OCI-LY7 (cell line): ENCODE results near the gene FASTK. TPM values are rescaled to one million over a fixed set of nuclear protein-coding genes. Genes with fewer than 3 reads are reported as not detected.
A peak's percentile ranks its signal among the peaks of the same experiment; 100 is the strongest.

ENCODE experiments used
- BruUV-seq: library from RNA; stranded (reverse); fragments of 400-500 nt; replicated peaks from 2 replicates; lab custom pipeline; 2021; lab: Mats Ljungman, UMichigan
- CTCF ChIA-PET: fragments of 300-600 bp; sonication (Branson Sonifier 250); formaldehyde crosslinking; loops from one replicate; lab custom pipeline; 2022; ENCODE audit warnings: antibody characterized with exemption; ENCODE audit not compliant: unreplicated experiment; lab: Charles Lee
- POLR2A ChIA-PET: fragments of 300-600 bp; sonication (Branson Sonifier 250); formaldehyde crosslinking; loops from one replicate; lab custom pipeline; 2022; ENCODE audit warnings: antibody characterized with exemption; lab: Charles Lee
- DNase-seq: peaks from one replicate; pipeline ENCODE4 v3.0.0-alpha.2; 2015; ENCODE audit warnings: low spot score
- H2AFZ ChIP-seq: fragments of 200-600 bp; sonication (generic), shearing (Covaris generic); 2 replicates; pipeline ENCODE4 v1.6.1; 2014; ENCODE audit warnings: mild to moderate bottlenecking, antibody characterized with exemption, low read length, moderate library complexity
- H3K27ac ChIP-seq: fragments of 200-600 bp; sonication (generic); 2 replicates; pipeline ENCODE4 v1.5.1; 2014; ENCODE audit warnings: mixed run types, low read depth, mild to moderate bottlenecking, moderate library complexity, low read length, inconsistent platforms; ENCODE audit not compliant: poor library complexity, severe bottlenecking
- H3K36me3 ChIP-seq: fragments of 200-600 bp; sonication (generic); 2 replicates; pipeline ENCODE4 v1.6.1; 2014; ENCODE audit warnings: mild to moderate bottlenecking, antibody characterized with exemption, low read length, moderate library complexity, mixed read lengths; ENCODE audit not compliant: insufficient read depth
- H3K4me1 ChIP-seq: fragments of 200-600 bp; sonication (generic); 2 replicates; pipeline ENCODE4 v1.5.1; 2014; ENCODE audit warnings: mild to moderate bottlenecking, low read length; ENCODE audit not compliant: insufficient read depth, poor library complexity, severe bottlenecking
- H3K4me2 ChIP-seq: fragments of 200-600 bp; sonication (generic); 2 replicates; pipeline ENCODE4 v1.6.1; 2014; ENCODE audit warnings: mild to moderate bottlenecking, low read length
- H3K4me3 ChIP-seq: fragments of 200-600 bp; sonication (generic); 2 replicates; pipeline ENCODE4 v1.5.1; 2014; ENCODE audit warnings: mild to moderate bottlenecking, low read depth, low read length; ENCODE audit not compliant: poor library complexity, severe bottlenecking
- H3K79me2 ChIP-seq: fragments of 200-600 bp; sonication (generic); 2 replicates; pipeline ENCODE4 v1.6.1; 2016; ENCODE audit warnings: low read depth, mild to moderate bottlenecking, low read length, moderate library complexity, mixed read lengths; ENCODE audit not compliant: insufficient read depth
- H3K9me2 ChIP-seq: fragments of 200-600 bp; sonication (generic); 2 replicates; pipeline ENCODE4 v1.6.1; 2016; ENCODE audit warnings: mild to moderate bottlenecking, low read length, mixed read lengths; ENCODE audit not compliant: insufficient read depth
- H3K9me3 ChIP-seq: fragments of 200-600 bp; sonication (generic); 2 replicates; pipeline ENCODE4 v1.6.1; 2014; ENCODE audit warnings: mild to moderate bottlenecking, mixed run types, low read length, mixed read lengths
- H4K20me1 ChIP-seq: fragments of 200-600 bp; sonication (generic); 2 replicates; pipeline ENCODE4 v1.6.1; 2014; ENCODE audit warnings: mild to moderate bottlenecking, antibody characterized with exemption, low read length, moderate library complexity, mixed read lengths; ENCODE audit not compliant: insufficient read depth
- EZH2phosphoT487 ChIP-seq: fragments of 200-600 bp; sonication (generic); IDR thresholded peaks from 2 replicates; pipeline ENCODE4 v1.6.1; 2018; ENCODE audit warnings: low read depth, borderline replicate concordance, mild to moderate bottlenecking, mixed run types, antibody characterized with exemption, low read length, moderate library complexity, mixed read lengths
- intact Hi-C: fragments of 100-400 bp; cut with micrococcal nuclease; formaldehyde crosslinking; loops from one replicate; pipeline ENCODE4 v1.10.0; 2022; ENCODE audit not compliant: unreplicated experiment
- total RNA-seq, 2 experiments: library from RNA; depleted of rRNA in 1 of 2; stranded (reverse); fragments of >200 nt in 1 of 2; shearing (Covaris generic) in 1 of 2; gene quantifications; 2 replicates each; pipeline ENCODE4 v1.2.3, GENCODE V29; 2014 to 2022
- TF ChIP-seq, protein P1 (sequence below): fragments of 200-600 bp; sonication (generic); conservative IDR thresholded peaks from 2 replicates; pipeline ENCODE4 v1.5.1; 2014; ENCODE audit warnings: mild to moderate bottlenecking, antibody characterized with exemption, low read length, moderate library complexity, mixed read lengths

Gene FASTK
- total RNA-seq, 2 experiments from 2014 or later: 90.5 to 118 TPM

DNA sequence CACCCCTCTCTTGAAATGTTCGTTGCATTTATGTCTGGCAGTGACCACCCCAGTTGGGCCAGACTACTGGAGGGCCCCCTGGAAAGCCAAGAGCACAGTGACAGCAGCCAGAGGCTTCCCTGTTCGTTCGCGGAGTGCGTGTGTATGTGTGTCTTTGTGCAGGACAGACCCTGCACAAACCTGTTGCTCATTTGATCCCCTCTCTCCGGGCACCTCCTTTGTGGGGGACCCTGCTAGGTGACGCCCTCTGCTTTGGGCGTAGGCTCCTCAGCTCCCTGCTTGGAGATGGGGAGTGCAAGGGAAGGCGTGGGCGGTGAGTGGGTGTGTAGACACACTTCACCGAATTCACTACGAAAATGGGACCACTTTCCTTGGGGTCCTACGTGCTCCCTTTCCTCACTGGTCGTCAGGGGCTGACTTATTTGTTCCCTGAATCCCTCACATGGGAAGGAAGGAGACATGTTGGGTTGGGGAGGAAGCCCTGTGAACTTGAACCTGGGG lies 44.3 kb upstream of the FASTK start:
- intact Hi-C loops: loop anchor here (1.0 to 5.0 kb wide), 4 partner anchors 40 to 177 kb away; no protein-coding TSS in a partner anchor
- no peak overlapping the region for H3K27ac ChIP-seq
- no peaks in the 10 kb centered on the region for H3K9me3 ChIP-seq
- ChIA-PET CTCF (interaction anchor here (1.4 kb wide), 1 partner anchor 17 kb away, joined by 3 read pairs; no protein-coding TSS in a partner anchor), POLR2A (no interaction called here)
- H3K79me2 ChIP-seq: no peaks in the 10 kb centered on the region
- no peaks in the 10 kb centered on the region for H3K4me1 ChIP-seq
- TF ChIP-seq, protein P1, sequence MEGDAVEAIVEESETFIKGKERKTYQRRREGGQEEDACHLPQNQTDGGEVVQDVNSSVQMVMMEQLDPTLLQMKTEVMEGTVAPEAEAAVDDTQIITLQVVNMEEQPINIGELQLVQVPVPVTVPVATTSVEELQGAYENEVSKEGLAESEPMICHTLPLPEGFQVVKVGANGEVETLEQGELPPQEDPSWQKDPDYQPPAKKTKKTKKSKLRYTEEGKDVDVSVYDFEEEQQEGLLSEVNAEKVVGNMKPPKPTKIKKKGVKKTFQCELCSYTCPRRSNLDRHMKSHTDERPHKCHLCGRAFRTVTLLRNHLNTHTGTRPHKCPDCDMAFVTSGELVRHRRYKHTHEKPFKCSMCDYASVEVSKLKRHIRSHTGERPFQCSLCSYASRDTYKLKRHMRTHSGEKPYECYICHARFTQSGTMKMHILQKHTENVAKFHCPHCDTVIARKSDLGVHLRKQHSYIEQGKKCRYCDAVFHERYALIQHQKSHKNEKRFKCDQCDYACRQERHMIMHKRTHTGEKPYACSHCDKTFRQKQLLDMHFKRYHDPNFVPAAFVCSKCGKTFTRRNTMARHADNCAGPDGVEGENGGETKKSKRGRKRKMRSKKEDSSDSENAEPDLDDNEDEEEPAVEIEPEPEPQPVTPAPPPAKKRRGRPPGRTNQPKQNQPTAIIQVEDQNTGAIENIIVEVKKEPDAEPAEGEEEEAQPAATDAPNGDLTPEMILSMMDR: no peak
- TF ChIP-seq EZH2phosphoT487: no peak
- H3K9me2 ChIP-seq: no peaks in the 10 kb centered on the region
- no TSS peak for BruUV-seq
- no peak for DNase-seq
- no peaks in the 10 kb centered on the region for H3K36me3 ChIP-seq
- no peak overlapping the region for H3K4me2 ChIP-seq
- no peak overlapping the region for H2AFZ ChIP-seq
- no peak overlapping the region for H3K4me3 ChIP-seq
- H4K20me1 ChIP-seq: no peaks in the 10 kb centered on the region

DNA sequence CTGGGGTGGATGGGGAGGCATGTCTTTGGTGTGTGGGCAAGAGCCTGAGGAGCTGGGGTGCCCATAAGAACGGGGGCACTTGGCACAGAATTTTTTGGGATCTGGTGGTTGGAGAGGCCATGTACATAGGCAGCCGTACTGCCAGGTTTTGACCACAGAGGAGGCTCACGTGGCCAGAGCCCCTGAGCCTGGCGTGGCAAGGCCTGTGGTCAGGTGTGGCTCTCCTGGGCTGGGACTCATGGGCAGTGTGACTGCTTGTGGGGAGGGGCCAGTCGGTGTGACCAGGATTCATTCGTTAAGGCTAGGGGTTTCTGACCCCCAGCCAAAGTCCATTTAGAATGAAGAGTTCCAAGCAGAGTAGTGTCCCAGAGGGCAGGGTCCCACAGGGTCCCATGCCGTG lies 43.9 kb upstream of the FASTK start:
- Histone ChIP-seq H3K27ac (no peak overlapping the region), H3K36me3 (no peaks in the 10 kb centered on the region), H3K4me2 (no peak overlapping the region), H3K4me1 (no peaks in the 10 kb centered on the region), H3K9me3 (no peaks in the 10 kb centered on the region), H4K20me1 (no peaks in the 10 kb centered on the region), H3K4me3 (no peak overlapping the region), H3K79me2 (no peaks in the 10 kb centered on the region), H3K9me2 (no peaks in the 10 kb centered on the region), H2AFZ (no peak overlapping the region)
- no peak for DNase-seq
- ChIA-PET POLR2A (no interaction called here), CTCF (interaction anchor here (1.4 kb wide), 1 partner anchor 16 kb away, joined by 3 read pairs; no protein-coding TSS in a partner anchor)
- TF ChIP-seq EZH2phosphoT487: no peak
- TF ChIP-seq, protein P1: no peak
- no TSS peak for BruUV-seq
- intact Hi-C loops: loop anchor here (1.0 to 5.0 kb wide), 4 partner anchors 40 to 178 kb away; no protein-coding TSS in a partner anchor

DNA sequence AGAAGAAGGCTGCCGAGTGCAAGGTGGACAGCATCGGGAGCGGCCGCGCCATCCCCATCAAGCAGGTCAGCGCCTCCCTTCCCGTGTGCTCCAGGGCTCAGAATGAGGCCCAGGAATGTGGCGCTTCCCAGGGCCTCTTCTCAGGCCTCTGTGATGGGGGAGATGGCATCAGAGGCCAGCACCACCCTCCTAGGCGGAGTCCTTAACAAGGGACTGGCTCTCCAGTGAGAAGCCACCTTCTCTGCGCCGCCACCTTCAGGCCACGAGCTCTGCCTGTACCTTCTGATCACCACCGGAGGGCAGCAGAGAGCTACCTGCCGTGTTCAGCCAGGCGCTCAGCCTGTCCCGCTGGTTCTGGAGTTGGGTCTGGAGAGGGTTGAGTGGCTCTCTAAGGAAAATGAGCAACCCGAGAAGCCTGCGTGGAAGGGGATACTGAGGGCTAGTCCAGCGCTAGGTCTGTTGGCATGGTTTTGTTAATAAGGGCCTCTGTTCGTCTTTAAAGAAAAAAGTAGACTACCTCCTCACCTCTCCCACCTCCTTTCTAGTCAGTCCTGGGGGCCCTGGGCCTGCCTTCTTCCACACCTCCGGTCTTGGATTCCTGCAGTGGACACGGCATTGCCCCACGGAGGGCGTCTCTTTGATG lies 43.3 kb upstream of the FASTK start:
- no peaks in the 10 kb centered on the region for H3K9me3 ChIP-seq
- ChIA-PET CTCF (interaction anchor here (0.7 to 1.4 kb wide), 2 partner anchors 16 to 48 kb away, joined by 3 read pairs; no protein-coding TSS in a partner anchor), POLR2A (no interaction called here)
- H2AFZ ChIP-seq: no peak overlapping the region
- H3K4me3 ChIP-seq: no peak overlapping the region
- H4K20me1 ChIP-seq: no peaks in the 10 kb centered on the region
- no peaks in the 10 kb centered on the region for H3K79me2 ChIP-seq
- no TSS peak for BruUV-seq
- H3K4me1 ChIP-seq: no peaks in the 10 kb centered on the region
- no peak overlapping the region for H3K27ac ChIP-seq
- TF ChIP-seq, protein P1: peak; percentile 98
- TF ChIP-seq EZH2phosphoT487: no peak
- intact Hi-C loops: loop anchor here (1.0 to 5.0 kb wide), 4 partner anchors 41 to 178 kb away; no protein-coding TSS in a partner anchor
- no peaks in the 10 kb centered on the region for H3K36me3 ChIP-seq
- DNase-seq: peak; percentile 79
- H3K4me2 ChIP-seq: no peak overlapping the region
- H3K9me2 ChIP-seq: no peaks in the 10 kb centered on the region
